ENCODE results near the gene TCP11.

TCP11 gene

GRCh38 chr6:35069262-35069661, 71.9 kb downstream of the TCP11 start:
- Histone ChIP-seq H3K9me3 (no peaks in the 10 kb centered on the region), H3K27ac (no peak overlapping the region), H3K36me3 (peaks cover 88% of the 10 kb centered on the region), H3K4me1 (ENCODE audit: control insufficient read depth in 1 of 2, insufficient read depth in 1 of 2, low read depth in 1 of 2, low read length in 1 of 2) (no peaks in the 10 kb centered on the region), H3K4me3 (ENCODE audit: low read depth in 1 of 2, low read length in 1 of 2) (no peak overlapping the region), H3K27me3 (no peaks in the 10 kb centered on the region)
- no peak for TF ChIP-seq CTCF (IDR thresholded peaks at IDR 0.05)

GRCh38 chr6:35068644-35069043, 72.5 kb downstream of the TCP11 start:
- no peaks in the 10 kb centered on the region for H3K9me3 ChIP-seq
- no peak for TF ChIP-seq CTCF (IDR thresholded peaks at IDR 0.05)
- no peaks in the 10 kb centered on the region for H3K4me1 ChIP-seq (ENCODE audit: control insufficient read depth in 1 of 2, insufficient read depth in 1 of 2, low read depth in 1 of 2, low read length in 1 of 2)
- no peak overlapping the region for H3K27ac ChIP-seq
- peaks cover 88% of the 10 kb centered on the region for H3K36me3 ChIP-seq
- H3K4me3 ChIP-seq (ENCODE audit: low read depth in 1 of 2, low read length in 1 of 2) = no peak overlapping the region
- no peaks in the 10 kb centered on the region for H3K27me3 ChIP-seq

- Histone ChIP-seq H3K4me1 (ENCODE audit: control insufficient read depth in 1 of 2, insufficient read depth in 1 of 2, low read depth in 1 of 2, low read length in 1 of 2) (no peaks in the 10 kb centered on the region), H3K4me3 (ENCODE audit: low read depth in 1 of 2, low read length in 1 of 2) (no peak overlapping the region), H3K9me3 (no peaks in the 10 kb centered on the region), H3K36me3 (peaks cover 88% of the 10 kb centered on the region), H3K27ac (no peak overlapping the region), H3K27me3 (no peaks in the 10 kb centered on the region)
- TF ChIP-seq CTCF (IDR thresholded peaks at IDR 0.05) = no peak
Observed at GRCh38 chr6:35068206-35068605, 72.9 kb downstream of the TCP11 start.

All from neutrophil (primary cell).